DMS153 (cell line): ENCODE results near the gene SGPP1.
"Not testable (repeated sequence)": the region's sequence is repeated elsewhere in the genome, so short reads cannot be mapped to it uniquely, and the experiment has no call there.

Experiments used
- DNase-seq: peaks from one replicate; lab custom pipeline; 2025; lab: John Stamatoyannopoulos, UW

Gene SGPP1

GRCh38 chr14:63673886-63674497 is 53.9 kb downstream of the SGPP1 start:
- no peak for DNase-seq

DNA sequence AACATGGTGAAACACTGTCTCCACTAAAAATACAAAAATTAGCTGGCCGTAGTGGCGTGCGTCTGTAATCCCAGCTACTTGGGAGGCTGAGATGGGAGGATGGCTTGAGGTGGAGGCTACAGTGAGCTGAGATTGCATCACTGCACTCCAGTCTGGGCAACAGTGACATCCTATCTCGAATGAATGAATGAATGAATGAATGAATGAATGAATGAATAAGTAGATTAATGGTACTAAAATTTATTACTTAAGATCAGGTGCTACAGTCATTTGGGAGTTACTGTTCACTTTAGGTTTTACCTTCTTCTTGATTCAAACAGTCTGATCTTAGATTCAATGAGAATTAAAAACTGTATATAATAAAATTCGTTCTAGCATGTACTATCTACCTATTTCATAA is 54.6 kb downstream of the SGPP1 start:
- DNase-seq = no peak

DNA sequence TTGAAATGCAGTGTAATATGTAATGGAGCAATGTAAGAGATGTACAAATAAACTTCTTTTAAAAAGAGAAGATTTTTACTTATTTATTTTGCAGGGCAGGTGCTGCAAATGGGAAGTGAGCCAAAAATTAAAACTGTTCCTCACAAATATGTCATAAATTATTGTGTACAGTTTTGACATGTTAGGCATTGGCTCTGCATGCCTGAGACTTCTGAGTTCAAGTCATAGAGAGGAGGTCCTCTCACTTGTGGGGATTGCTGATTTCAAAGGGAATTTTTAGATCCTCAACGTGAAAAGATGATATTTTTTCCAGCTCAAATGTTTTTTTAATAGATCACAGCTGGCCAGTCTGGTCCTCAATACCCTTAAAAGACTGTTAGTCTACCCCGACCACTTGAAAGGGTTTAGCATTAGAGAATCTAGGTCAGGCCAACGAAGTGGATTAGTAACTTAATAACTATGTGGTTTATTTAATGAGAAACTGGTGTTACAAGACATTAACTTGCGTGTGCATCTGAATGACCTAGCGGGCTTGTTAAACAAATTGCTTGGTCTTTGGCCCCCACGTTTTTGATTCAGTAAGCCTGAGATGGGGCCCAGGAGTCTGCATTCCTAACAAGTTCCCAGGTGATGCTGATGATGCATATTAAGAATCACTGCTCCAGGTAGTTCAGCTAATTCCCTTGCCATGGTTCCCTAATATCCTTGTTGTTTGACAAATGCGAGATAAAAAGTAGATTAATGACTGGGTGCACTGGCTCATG is 55.3 kb downstream of the SGPP1 start:
- DNase-seq = no peak

GRCh38 chr14:63671987-63672386 is 55.9 kb downstream of the SGPP1 start:
- DNase-seq = no peak

DNA sequence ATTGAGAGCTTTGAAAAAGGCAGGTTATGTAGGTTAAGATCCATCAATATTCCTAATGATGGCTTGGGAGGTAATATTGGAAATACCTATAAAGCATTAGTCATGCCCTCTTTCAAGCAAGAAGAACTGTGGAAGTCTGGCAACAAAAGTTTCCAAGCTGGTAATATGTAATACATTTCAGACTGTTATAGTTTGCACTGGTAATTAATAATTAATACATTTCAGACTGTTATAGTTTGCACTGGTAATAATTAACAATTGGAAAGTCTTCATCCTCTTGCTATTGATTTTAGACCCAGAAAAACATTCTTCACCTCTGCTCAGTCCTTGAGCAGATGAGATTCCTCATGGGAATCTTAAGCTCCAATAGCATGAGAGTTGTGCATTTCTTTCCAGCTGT is 57.2 kb downstream of the SGPP1 start:
- DNase-seq = no peak

- no peak for DNase-seq
These were observed 61.5 kb downstream of the SGPP1 start for GRCh38 chr14:63666335-63666734.

DNA sequence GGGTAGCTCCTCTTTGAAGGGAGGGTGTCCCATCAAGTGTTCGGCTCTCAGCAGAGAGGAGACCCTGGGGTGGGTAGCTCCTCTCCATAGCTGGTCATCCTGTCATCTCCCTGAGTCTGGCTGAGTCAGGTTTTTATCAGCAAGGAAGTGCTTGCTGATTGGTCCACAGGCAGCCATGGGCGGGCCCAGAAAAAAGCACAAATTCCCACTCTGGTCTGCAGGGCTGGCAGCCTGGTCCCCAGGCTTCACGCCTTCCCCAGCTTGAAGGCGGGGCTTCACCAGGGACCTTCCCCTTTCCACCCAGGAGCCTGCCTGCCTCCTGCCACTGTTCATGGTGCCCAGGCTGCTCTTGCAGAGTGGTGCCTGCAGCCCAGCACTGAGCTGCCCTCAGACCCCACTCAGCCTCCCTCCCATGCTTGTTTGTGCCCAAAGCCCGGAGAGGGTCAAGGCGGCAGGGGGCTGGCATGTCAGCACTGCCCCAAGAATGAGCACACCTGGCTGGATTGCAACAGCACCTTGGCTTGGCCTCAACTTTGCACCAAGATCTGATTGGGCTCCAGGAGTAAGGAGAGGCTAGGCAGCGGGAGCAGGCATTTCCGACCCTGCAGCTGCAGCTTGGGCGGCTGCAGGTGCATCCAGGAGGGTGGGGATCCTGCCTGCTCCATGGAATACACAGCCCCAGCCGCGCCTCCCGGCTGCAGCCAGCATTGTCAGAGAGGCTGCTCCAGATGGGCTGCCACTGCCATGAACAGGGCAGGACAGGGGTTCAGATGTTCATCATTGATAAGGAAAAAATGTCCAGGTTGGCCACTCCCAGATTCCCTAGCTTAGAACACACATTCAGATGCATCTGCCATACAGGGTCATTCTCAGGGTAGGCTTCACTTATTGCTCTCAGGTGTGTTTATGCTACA is 64.2 kb downstream of the SGPP1 start:
- DNase-seq = no peak

- no peak for DNase-seq
These were observed 65.1 kb downstream of the SGPP1 start for GRCh38 chr14:63662776-63663175.

DNA sequence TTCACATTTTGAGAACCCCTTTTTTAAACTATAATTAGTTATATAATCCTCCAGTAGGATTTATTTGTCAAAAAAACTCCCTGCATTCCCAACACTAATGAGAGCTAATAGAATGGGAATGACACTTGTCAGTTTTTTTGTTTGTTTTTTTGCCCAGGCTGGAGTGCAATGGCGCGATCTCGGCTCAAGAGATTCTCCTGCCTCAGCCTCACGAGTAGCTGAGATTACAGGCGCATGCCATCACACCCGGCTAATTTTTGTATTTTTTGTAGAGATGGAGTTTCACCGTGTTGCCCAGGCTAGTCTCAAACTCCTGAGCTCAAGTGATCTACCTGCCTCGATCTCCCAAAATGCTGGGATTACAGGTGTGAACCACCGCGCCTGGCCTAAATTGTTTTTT is 66.0 kb downstream of the SGPP1 start:
- not testable (repeated sequence) for DNase-seq

GRCh38 chr14:63659726-63660125 is 68.1 kb downstream of the SGPP1 start:
- no peak for DNase-seq

GRCh38 chr14:63656194-63656593 is 71.7 kb downstream of the SGPP1 start:
- no peak for DNase-seq

DNA sequence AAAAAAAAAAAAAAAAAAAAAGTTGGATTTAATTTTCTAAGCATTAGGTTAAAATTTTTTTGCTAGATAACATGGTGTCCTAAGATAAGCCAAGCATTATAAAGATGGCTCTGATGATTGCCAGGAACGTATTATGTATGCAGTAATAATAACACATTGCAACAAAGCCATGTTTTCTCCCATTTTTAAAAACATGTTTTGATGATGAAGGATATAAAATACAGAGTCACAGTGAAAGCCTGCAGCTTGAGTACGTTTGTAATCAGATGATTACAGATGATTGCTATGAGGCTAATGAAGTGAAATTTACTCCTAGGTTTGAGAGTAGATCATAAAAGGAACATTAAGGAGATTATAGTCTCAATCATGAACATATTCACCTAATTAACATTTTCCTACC is 72.9 kb downstream of the SGPP1 start:
- no peak for DNase-seq

GRCh38 chr14:63654346-63654745 is 73.5 kb downstream of the SGPP1 start:
- no peak for DNase-seq

DNA sequence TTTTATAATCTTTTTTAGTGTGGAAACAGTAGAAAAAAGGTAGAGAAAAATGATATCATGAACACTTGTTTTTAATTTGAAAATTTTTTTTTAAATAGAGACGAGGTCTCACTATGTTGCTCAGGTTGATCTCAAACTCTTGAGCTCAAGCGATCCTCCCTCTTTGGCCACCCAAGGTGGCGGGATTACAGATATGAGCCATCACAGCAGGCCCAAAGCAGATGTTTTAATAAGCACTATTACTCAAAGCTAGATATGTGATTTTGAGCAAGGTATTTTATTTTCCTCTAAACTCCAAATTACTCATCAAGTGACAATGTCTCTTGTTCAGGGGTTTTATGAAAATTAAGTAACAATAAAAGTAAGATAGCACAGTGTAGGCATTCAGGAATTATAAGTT is 75.5 kb downstream of the SGPP1 start:
- DNase-seq = no peak

GRCh38 chr14:63650256-63650952 is 77.5 kb downstream of the SGPP1 start:
- DNase-seq = no peak

GRCh38 chr14:63647696-63648410 is 80.0 kb downstream of the SGPP1 start:
- DNase-seq = no peak

DNA sequence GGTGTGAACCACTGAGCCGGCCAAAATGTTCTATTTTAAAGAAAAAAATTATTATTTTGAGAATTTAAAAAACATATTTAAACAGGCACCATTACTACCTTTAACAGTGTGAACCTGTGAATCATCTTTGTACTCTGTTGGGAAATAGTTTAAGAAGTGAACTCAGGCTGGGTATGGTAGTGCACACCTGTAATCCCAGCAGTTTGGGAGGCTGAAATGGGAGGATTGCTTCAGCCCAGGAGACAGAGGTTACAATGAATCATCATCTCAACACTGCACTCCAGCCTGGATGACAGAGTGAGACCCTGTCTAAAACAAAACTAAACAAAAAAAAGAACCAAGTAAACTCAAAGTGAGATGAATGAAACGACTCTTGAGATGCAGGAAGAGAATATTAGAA is 83.1 kb downstream of the SGPP1 start:
- DNase-seq = no peak

- no peak for DNase-seq
These were observed 85.0 kb downstream of the SGPP1 start for GRCh38 chr14:63642656-63643382.

- DNase-seq = peak; percentile 92
These were observed 85.6 kb downstream of the SGPP1 start for GRCh38 chr14:63642229-63642611.

GRCh38 chr14:63641473-63642228 is 86.2 kb downstream of the SGPP1 start, which contains the start of gene WDR89:
Gene WDR89 (minus strand): TSS chr14:63641871. CDS start chr14:63599942, 41,929 bp downstream.
- DNase-seq = peak; percentile 99
